Peyer's patch (tissue), 4 donors: ENCODE measurements around the gene PALLD.

Experiments used
- CTCF ChIP-seq, 6 experiments: fragments of 450-650 bp in 4 of 6; fragments of 200-600 bp in 2 of 6; sonication (generic) in 1 of 6; IDR thresholded peaks; one replicate each; pipeline ENCODE4 v1.5.1; 2017 to 2019; ENCODE audit warnings: antibody characterized with exemption in 6 of 6, mild to moderate bottlenecking in 3 of 6, moderate library complexity in 1 of 6
- POLR2A ChIP-seq, 2 donors: fragments of 450-650 bp; IDR thresholded peaks; one replicate each; pipeline ENCODE4 v1.5.1; 2017; ENCODE audit warnings: antibody characterized with exemption in 2 of 2, mild to moderate bottlenecking in 2 of 2, moderate library complexity in 2 of 2

- TF ChIP-seq POLR2A (IDR thresholded peaks at IDR 0.05) (no peak), CTCF (IDR thresholded peaks at IDR 0.05) (no peak)
These were observed 97.3 kb downstream of the PALLD start for GRCh38 chr4:168594121-168594520.
